WI38 (cell line): ENCODE results near the gene ADRA2B.

Source experiments
- H3K4me3 ChIP-seq: 2 replicates; pipeline ENCODE4 v1.5.1; 2011; ENCODE audit warnings: low read depth, mild to moderate bottlenecking, control low read depth, low read length
- TF ChIP-seq, protein P1 (sequence below): IDR thresholded peaks from 2 replicates; pipeline ENCODE4 v1.5.1; 2012; ENCODE audit warnings: low read depth, mild to moderate bottlenecking, control low read depth, low read length

Gene ADRA2B

DNA sequence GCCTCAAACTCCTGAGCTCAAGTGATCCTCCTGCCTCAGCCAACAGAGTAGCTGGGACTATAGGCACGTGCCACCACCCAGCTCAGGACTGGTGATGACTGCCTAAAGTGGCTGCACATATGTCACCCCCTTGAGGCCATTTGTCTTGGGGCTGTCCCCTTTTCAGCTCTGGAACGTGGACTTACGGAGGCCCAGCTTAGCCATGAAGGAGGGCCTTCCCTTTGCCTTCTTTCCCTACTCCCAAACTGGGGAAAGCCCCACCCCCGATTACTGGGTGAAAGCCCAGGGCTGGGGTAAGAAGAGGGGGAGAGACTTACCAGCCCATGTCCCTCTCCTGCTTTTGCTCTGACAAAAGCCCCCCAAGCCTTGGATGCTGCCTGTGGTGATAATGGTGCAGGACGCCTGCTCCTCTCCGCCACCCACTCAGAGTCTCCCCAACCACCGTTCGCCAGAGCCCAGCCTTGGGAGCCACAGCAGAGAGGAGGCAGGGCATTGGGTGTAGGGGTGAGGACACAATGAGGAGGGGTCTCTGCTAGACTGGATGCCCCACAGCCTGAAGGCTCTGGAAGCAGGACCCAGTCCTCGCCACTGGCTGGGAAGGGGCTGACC, 31.3 kb upstream of the ADRA2B start:
- TF ChIP-seq, protein P1, sequence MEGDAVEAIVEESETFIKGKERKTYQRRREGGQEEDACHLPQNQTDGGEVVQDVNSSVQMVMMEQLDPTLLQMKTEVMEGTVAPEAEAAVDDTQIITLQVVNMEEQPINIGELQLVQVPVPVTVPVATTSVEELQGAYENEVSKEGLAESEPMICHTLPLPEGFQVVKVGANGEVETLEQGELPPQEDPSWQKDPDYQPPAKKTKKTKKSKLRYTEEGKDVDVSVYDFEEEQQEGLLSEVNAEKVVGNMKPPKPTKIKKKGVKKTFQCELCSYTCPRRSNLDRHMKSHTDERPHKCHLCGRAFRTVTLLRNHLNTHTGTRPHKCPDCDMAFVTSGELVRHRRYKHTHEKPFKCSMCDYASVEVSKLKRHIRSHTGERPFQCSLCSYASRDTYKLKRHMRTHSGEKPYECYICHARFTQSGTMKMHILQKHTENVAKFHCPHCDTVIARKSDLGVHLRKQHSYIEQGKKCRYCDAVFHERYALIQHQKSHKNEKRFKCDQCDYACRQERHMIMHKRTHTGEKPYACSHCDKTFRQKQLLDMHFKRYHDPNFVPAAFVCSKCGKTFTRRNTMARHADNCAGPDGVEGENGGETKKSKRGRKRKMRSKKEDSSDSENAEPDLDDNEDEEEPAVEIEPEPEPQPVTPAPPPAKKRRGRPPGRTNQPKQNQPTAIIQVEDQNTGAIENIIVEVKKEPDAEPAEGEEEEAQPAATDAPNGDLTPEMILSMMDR = no peak
- H3K4me3 ChIP-seq = no peak overlapping the region

DNA sequence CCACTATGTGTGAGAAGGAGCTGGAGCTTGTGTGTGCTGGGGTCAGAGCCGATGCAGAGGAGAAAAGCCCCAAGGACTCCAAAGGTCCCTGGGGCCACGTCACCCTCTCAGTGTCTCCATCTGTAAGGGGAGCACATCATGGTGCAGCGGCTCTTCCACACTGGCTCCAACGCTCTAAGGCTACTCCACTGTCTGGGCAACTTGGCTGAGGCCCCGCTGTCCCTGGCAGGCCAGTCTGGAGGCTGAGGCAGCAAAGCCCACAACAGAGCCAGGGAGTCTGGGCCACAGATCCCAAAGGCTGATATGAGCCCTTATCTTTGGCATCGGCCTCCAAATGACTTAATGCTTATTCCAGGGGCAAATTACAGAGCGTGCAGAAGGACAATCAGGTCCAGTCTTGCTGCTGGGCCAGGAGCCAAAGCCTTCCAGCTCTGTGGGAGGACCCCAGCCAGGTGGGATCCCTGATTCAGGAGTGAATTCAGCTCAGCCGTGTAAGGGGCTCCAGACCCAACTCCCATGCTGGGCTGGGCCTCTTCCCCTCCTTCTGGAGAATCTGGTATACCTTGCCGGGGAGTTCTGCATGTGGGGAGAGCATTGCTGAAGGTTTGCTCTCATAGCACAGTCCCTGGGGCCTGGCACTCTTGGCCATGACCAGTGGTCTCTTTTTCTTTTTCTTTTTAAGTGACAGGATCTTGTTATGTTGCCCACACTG, 30.7 kb upstream of the ADRA2B start:
- TF ChIP-seq, protein P1 = no peak

DNA sequence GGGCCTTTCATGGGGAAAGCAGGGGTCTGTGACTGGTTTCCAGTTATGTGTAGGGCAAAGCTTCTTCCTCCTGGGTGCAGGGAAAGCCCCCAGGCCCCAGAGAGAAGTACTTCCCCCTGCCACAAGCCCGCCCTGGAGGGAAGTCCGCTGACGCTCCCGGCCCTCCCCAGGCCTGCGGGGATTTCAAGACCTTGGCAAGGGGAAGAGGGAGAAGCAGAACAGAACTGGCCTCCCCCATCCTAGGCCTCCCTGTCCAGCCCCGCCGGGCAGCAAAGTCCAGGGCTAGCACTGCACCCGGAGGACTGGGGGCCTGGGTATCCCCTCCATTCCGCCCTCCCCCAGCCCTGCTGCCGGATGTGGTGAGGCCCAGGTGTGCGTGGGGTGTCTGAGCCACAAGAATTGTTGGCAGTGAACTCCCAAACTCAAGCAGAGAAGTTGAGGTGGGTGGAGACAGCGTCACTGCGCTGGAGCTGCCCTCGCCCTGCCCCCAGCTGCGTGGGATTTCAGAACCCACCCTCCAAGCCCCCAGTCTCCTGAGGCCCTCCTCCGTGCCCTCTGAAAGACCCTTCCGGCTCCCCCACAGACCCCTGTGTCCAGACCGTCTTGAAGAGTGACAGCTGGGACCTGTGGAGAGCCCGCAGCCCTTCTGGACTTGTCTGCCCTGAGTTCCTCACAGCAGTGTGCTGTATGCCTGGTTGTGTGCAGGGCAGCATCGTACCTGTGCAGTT, 29.9 kb upstream of the ADRA2B start:
- H3K4me3 ChIP-seq = no peak overlapping the region
- TF ChIP-seq, protein P1 = no peak

More for the DNA sequence above, 30.7 kb upstream of the ADRA2B start:
- no peak overlapping the region for H3K4me3 ChIP-seq

DNA sequence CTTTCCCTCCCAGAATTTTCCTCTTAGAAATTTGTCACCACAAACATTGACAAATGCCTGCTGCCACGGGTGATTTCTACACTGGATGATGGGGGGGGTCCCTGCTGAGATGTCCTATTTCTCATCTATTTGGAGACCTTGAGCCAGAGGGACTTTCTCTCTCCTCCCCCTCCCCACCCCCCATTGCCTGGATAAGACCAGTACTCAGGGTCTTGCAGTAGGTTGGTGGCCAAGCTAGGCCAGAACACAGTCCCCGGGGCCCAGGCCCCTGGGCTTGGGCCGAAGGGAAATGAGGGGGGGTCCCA, 29.4 kb upstream of the ADRA2B start:
- H3K4me3 ChIP-seq = no peak overlapping the region
- TF ChIP-seq, protein P1 = no peak

DNA sequence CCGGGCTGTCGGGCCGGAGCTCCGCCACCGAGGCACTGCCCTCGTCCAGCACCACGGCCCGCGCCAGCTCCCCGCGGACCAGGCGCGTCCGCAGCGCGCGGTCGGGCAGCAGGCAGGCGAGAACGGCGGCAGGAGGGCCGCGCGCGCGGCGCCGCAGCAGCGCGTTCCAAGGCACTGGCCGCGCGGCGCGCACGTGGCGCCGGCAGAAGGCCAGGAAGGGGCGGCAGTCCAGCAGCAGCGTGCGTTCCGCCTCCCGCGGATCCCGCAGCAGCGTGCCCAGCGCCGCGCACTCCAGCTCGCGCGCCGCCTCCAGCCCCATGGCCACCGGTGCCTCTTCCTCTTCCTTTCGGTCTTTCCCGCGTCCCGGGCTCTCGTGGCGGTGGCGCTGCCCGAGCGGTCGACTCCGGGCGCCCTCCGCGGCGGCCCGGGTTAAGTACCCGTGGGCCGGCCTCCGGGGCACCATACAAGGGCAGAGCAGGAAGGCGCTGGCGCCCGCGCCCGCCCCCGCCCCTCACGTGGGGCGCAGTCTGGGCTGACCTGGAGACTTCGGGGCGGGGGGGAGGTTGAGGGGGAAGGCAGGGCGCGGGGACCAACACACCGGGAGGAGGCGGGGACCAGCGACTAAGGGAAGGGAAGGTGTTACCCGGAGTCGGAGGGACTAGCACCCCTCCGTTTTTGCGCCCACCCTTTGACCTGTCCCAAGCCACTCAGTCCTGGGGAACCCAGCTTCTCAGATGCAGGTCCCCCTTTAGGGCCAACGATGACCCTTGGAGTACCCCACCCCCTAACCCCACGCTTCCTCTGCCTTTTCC, 28.9 kb upstream of the ADRA2B start, which contains the start of gene DUSP2:
TSS of gene DUSP2 (minus strand) at position 405 of the 812 bp plus-strand sequence. CDS start at position 319, 86 bp downstream.
- H3K4me3 ChIP-seq = peak within 1 kb of the TSS; percentile 53

DNA sequence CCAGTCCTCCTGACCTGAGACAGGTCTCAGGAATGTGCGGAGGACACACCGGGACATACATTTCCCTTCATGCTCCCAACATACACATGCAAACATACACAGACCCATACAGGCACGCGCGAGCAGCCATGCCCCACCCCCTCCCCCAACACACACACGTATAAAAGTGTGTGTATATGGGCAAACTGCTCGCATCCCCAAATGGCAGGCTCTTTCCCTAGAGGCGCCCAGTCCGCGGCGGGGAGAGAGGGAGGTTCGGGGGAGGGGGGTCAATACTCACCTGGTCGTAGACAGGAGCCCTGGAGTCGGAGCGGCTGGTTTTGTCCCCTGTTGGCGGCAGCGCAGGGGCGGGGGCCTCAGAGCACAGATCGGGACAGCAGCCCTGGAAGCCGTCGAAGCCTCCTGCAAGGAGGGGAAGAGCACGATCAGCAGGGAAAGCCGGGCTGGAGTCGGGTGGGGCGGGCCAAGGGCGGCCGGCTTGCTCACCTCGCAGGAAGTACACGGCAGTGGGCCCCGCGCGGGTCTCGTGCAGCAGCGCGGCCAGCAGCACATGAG, 28.2 kb upstream of the ADRA2B start:
- TF ChIP-seq, protein P1 = no peak
- H3K4me3 ChIP-seq = peak overlapping the region; percentile 53

More for the DNA sequence above, 28.9 kb upstream of the ADRA2B start, which contains the start of gene DUSP2:
- TF ChIP-seq, protein P1 = no peak
